K562 (cell line): ENCODE measurements around the gene IL2RG. TPM values are rescaled to one million over a fixed set of nuclear protein-coding genes. Genes with fewer than 3 reads are reported as not detected.

Experiments used
- ATAC-seq: fragments of 200-7000 bp; cut with Tn5 transposase; 3 replicates; pipeline ENCODE4 v1.9.1; 2020; ENCODE audit warnings: moderate library complexity
- Bru-seq: library from RNA; stranded (reverse); fragments of 400-500 nt; gene quantifications from one replicate; lab custom pipeline; 2021; lab: Mats Ljungman, UMichigan
- BruChase-seq, 2 experiments: library from RNA; stranded (reverse); fragments of 400-500 nt; gene quantifications; one replicate each; lab custom pipeline; 2021; lab: Mats Ljungman, UMichigan
- BruUV-seq: library from RNA; stranded (reverse); fragments of 400-500 nt; replicated peaks from 2 replicates; lab custom pipeline; 2021; lab: Mats Ljungman, UMichigan
- CTCF ChIA-PET: fragments of 300-600 bp; formaldehyde crosslinking; extraction: SDS; loops from one replicate; lab custom pipeline; 2021; ENCODE audit warnings: low intra/inter-chr PET ratio; lab: Yijun Ruan, JAX
- POLR2A ChIA-PET: fragments of 300-600, 350-650 bp; sonication (Branson Sonifier 250); formaldehyde crosslinking; extraction: SDS; loops from one replicate; lab custom pipeline; 2021; ENCODE audit warnings: antibody characterized with exemption, inconsistent platforms; lab: Yijun Ruan, JAX
- DNase-seq, 4 experiments: peaks; one replicate each; pipeline versions ENCODE4 v3.0.0 to v3.0.0-alpha.2; 2011 to 2018; ENCODE audit warnings: low spot score in 3 of 4, mixed read lengths in 3 of 4; ENCODE audit errors: extremely low read depth in 1 of 4
- FAIRE-seq: peaks from 2 replicates; lab custom pipeline; 2011; peaks lifted over from hg19 to GRCh38; lab: Jason Lieb, UNC
- H2AFZ ChIP-seq: 2 replicates; pipeline ENCODE4 v1.6.0; 2011; ENCODE audit warnings: low read depth, low read length, control low read depth, inconsistent platforms
- H3K27ac ChIP-seq: fragments of 200-600 bp; 3 replicates; pipeline ENCODE4 v1.8.0; 2011; ENCODE audit warnings: low read depth, mild to moderate bottlenecking, control low read depth, inconsistent platforms, low read length, moderate library complexity, mixed read lengths; ENCODE audit errors: extremely low read depth
- H3K27me3 ChIP-seq, 2 experiments: fragments of 300-600 bp in 1 of 2; 2 replicates in 1 of 2; 3 replicates in 1 of 2; pipeline versions ENCODE4 v1.6.0 to v1.8.0; 2011; ENCODE audit warnings: inconsistent platforms in 2 of 2, low read length in 2 of 2, mild to moderate bottlenecking in 1 of 2, mixed read lengths in 1 of 2, moderate library complexity in 1 of 2; ENCODE audit not compliant: control insufficient read depth in 2 of 2, insufficient read depth in 2 of 2
- H3K36me3 ChIP-seq: fragments of 300-600 bp; 3 replicates; pipeline ENCODE4 v1.8.0; 2011; ENCODE audit warnings: mild to moderate bottlenecking, low read length, inconsistent platforms; ENCODE audit not compliant: control insufficient read depth, insufficient read depth
- H3K4me1 ChIP-seq, 2 experiments: fragments of 200-600 bp in 1 of 2; replicated peaks in 1 of 2; 2 replicates in 1 of 2; 3 replicates in 1 of 2; pipeline versions ENCODE4 v1.5.1 to v1.8.0; 2011; ENCODE audit warnings: inconsistent platforms in 2 of 2, low read length in 2 of 2, mild to moderate bottlenecking in 1 of 2, mixed read lengths in 1 of 2, moderate library complexity in 1 of 2; ENCODE audit not compliant: control insufficient read depth in 2 of 2, insufficient read depth in 2 of 2
- H3K4me2 ChIP-seq: 2 replicates; pipeline ENCODE4 v1.6.1; 2011; ENCODE audit warnings: low read length, control low read depth, inconsistent platforms, mixed read lengths; ENCODE audit not compliant: insufficient read depth
- H3K4me3 ChIP-seq: fragments of 200-600 bp; sonication (generic), shearing (Covaris generic); 2 replicates; pipeline ENCODE4 v1.5.1; 2016; ENCODE audit warnings: control low read depth, inconsistent platforms
- H3K79me2 ChIP-seq: fragments of 200-600 bp; 3 replicates; pipeline ENCODE4 v1.8.0; 2011; ENCODE audit warnings: low read length, inconsistent platforms; ENCODE audit not compliant: control insufficient read depth, insufficient read depth
- H3K9ac ChIP-seq, 2 experiments: 2 replicates each; pipeline versions ENCODE4 v1.6.0 to v1.6.1; 2011; ENCODE audit warnings: low read depth in 2 of 2, low read length in 2 of 2, control low read depth in 1 of 2, inconsistent platforms in 1 of 2, mild to moderate bottlenecking in 1 of 2, mixed read lengths in 1 of 2; ENCODE audit not compliant: insufficient read depth in 1 of 2
- H3K9me1 ChIP-seq: one replicate; pipeline ENCODE4 v1.6.0; 2011; ENCODE audit warnings: inconsistent platforms, mild to moderate bottlenecking, low read length, moderate library complexity; ENCODE audit not compliant: control insufficient read depth, insufficient read depth
- H3K9me3 ChIP-seq: replicated peaks from 2 replicates; pipeline ENCODE4 v1.5.1; 2011; ENCODE audit warnings: low read depth, low read length, inconsistent platforms; ENCODE audit not compliant: control insufficient read depth, insufficient read depth
- H4K20me1 ChIP-seq: replicated peaks from 2 replicates; pipeline ENCODE4 v1.6.1; 2011; ENCODE audit warnings: low read length, inconsistent platforms, mixed read lengths; ENCODE audit not compliant: control insufficient read depth, insufficient read depth
- ASH1L ChIP-seq: fragments of 450-650 bp; IDR thresholded peaks from 2 replicates; pipeline ENCODE4 v1.6.1; 2018; ENCODE audit warnings: borderline replicate concordance, mild to moderate bottlenecking, low read depth; ENCODE audit not compliant: partially characterized antibody
- CCAR2 ChIP-seq: fragments of 200-400 bp; formaldehyde crosslinking; IDR thresholded peaks from 2 replicates; pipeline ENCODE4 v1.6.1; 2017; ENCODE audit warnings: mild to moderate bottlenecking, low read depth, low read length
- CHD4 ChIP-seq: fragments of 200-600 bp; sonication (generic); IDR thresholded peaks from 3 replicates; pipeline ENCODE4 v1.6.1; 2012; ENCODE audit warnings: low read depth, mild to moderate bottlenecking, mixed read lengths, low read length, inconsistent platforms; ENCODE audit not compliant: insufficient read depth, insufficient replicate concordance, poor library complexity, severe bottlenecking
- CREM ChIP-seq: IDR thresholded peaks from 2 replicates; pipeline ENCODE4 v1.6.1; 2014; ENCODE audit warnings: antibody characterized with exemption, low read depth
- KDM4B ChIP-seq, 2 experiments: fragments of 450-650 bp in 1 of 2; sonication (generic) in 1 of 2; IDR thresholded peaks; 2 replicates each; pipeline ENCODE4 v1.6.1; 2016 to 2017; ENCODE audit warnings: borderline replicate concordance in 2 of 2, antibody characterized with exemption in 1 of 2, low read depth in 1 of 2, mild to moderate bottlenecking in 1 of 2
- NFRKB ChIP-seq: fragments of 450-650 bp; IDR thresholded peaks from 2 replicates; pipeline ENCODE4 v1.6.1; 2016; ENCODE audit warnings: low read depth
- NR2C1 ChIP-seq, 2 experiments: fragments of 450-650 bp; IDR thresholded peaks; 2 replicates each; pipeline ENCODE4 v1.6.1; 2017; ENCODE audit warnings: mild to moderate bottlenecking in 2 of 2, antibody characterized with exemption in 1 of 2, inconsistent platforms in 1 of 2, missing compliant biosample characterization in 1 of 2, missing genetic modification characterization in 1 of 2
- SPI1 ChIP-seq: IDR thresholded peaks from 2 replicates; pipeline ENCODE4 v1.6.1; 2011; ENCODE audit warnings: low read depth, low read length, control low read depth, borderline replicate concordance
- TCF7L2 ChIP-seq: fragments of 150-350 bp; IDR thresholded peaks from 2 replicates; pipeline ENCODE4 v1.6.1; 2016; ENCODE audit warnings: low read depth, mild to moderate bottlenecking, low read length, moderate library complexity
- U2AF2 ChIP-seq: fragments of 200-400 bp; formaldehyde crosslinking; optimal IDR thresholded peaks from 2 replicates; pipeline ENCODE3; 2017; ENCODE audit warnings: low read depth, mild to moderate bottlenecking, low read length
- YY1 ChIP-seq, 3 experiments: IDR thresholded peaks; 2 replicates each; pipeline ENCODE4 v1.6.1; 2011; ENCODE audit warnings: low read length in 2 of 3, mild to moderate bottlenecking in 2 of 3, moderate library complexity in 2 of 3, borderline replicate concordance in 1 of 3, control low read depth in 1 of 3, low read depth in 1 of 3; ENCODE audit not compliant: insufficient read depth in 3 of 3, insufficient replicate concordance in 2 of 3, control insufficient read depth in 1 of 3, insufficient read length in 1 of 3; ENCODE audit errors: extremely low read depth in 1 of 3
- ZNF174 ChIP-seq: fragments of 250-450 bp; sonication (Bioruptor Pico); IDR thresholded peaks from 2 replicates; pipeline ENCODE4 v1.4.0; 2020; ENCODE audit warnings: mild to moderate bottlenecking
- ZNF561 ChIP-seq: fragments of 450-650 bp; formaldehyde crosslinking; conservative IDR thresholded peaks from 2 replicates; pipeline ENCODE4 v1.4.0; 2020; ENCODE audit warnings: mild to moderate bottlenecking, moderate library complexity
- ZNF717 ChIP-seq: fragments of 250-450 bp; sonication (Bioruptor Pico); IDR thresholded peaks from 2 replicates; pipeline ENCODE4 v1.5.0; 2021
- WGBS: fragments of 100-300 bp; shearing (Covaris generic); methylation state at CpG from one replicate; pipeline ENCODE4 v1.1.6; 2016; ENCODE audit warnings: low coverage, mixed read lengths; ENCODE audit not compliant: insufficient coverage; ENCODE audit errors: missing lambda C conversion rate; 5-methylcytosine and 5-hydroxymethylcytosine counted together
- in situ Hi-C: fragments of 300-500 bp; cut with MboI; formaldehyde crosslinking; loops from 4 replicates; pipeline ENCODE4 v1.15.0; 2018; ENCODE audit warnings: inconsistent platforms, mixed read lengths
- intact Hi-C: fragments of 100-400 bp; cut with micrococcal nuclease; formaldehyde crosslinking; loops from 2 replicates; pipeline ENCODE4 v1.14.2; 2022
- long read RNA-seq, 3 experiments: library from polyadenylated mRNA in 2 of 3; library from RNA in 1 of 3; unstranded in 2 of 3; stranded (forward) in 1 of 3; transcript quantifications; one replicate each; pipeline ENCODE4 v2.0.0, GENCODE V29; 2019 to 2022
- polyA minus RNA-seq, 3 experiments: library from RNA; depleted of rRNA, polyadenylated mRNA; stranded (reverse); fragments of >200 nt; gene quantifications; 2 replicates each; pipeline ENCODE4 v1.2.3, GENCODE V29; 2011
- polyA plus RNA-seq, 8 experiments: library from polyadenylated mRNA; depleted of rRNA in 4 of 8; stranded (reverse) in 5 of 8; unstranded in 3 of 8; fragments of >200 nt; fragmentation: Nextera tagmentation in 2 of 8; fragmentation: Illumina TruSeq in 1 of 8; extraction: Ambion mirVana in 2 of 8; extraction: Trizol in 1 of 8; gene quantifications; 2 replicates each; pipeline versions ENCODE4 v1.2.1 to v1.2.3, GENCODE V29; 2011 to 2014; ENCODE audit warnings: inconsistent platforms in 1 of 8, missing spikeins in 1 of 8
- total RNA-seq, 7 experiments: library from RNA; depleted of rRNA in 6 of 7; stranded (reverse); fragments of >200 nt in 6 of 7; fragmentation: Illumina TruSeq in 2 of 7; extraction: Trizol in 2 of 7; gene quantifications; 2 replicates each; pipeline versions ENCODE4 v1.2.1 to v1.2.3, GENCODE V29; 2011 to 2021; ENCODE audit warnings: low replicate concordance in 1 of 7
- TF ChIP-seq, protein P1 (sequence below): sonication (generic); formaldehyde crosslinking; IDR thresholded peaks from 2 replicates; pipeline ENCODE4 v1.9.0; 2022; ENCODE audit warnings: mild to moderate bottlenecking, missing genetic modification reagents

IL2RG gene
- 48.6 and 70.4 TPM in 2 replicates for total RNA-seq (2011; cell fraction: chromatin; rRNA removed; ENCODE audit: low replicate concordance)
- 91.1 and 92.7 TPM in 2 replicates for total RNA-seq (2011; cell fraction: nucleolus; rRNA removed)
- 80.5 and 94.1 TPM in 2 replicates for total RNA-seq (2011; cell fraction: nucleoplasm; rRNA removed)
- 5.5 and 7.5 TPM in 2 replicates for total RNA-seq (2014; rRNA removed)
- 9.7 and 11.4 TPM in 2 replicates for total RNA-seq (2014; rRNA removed; fragmentation: Illumina TruSeq; extraction: Trizol)
- 6.1 and 7.5 TPM in 2 replicates for total RNA-seq (2015; rRNA removed; fragmentation: Illumina TruSeq; extraction: Trizol)
- 18.0 and 19.7 TPM in 2 replicates for total RNA-seq (2021)
- 43.0 and 55.4 TPM in 2 replicates for polyA plus RNA-seq (2011; rRNA removed)
- polyA plus RNA-seq (2011; cell fraction: cytosol; rRNA removed) = 91.9 and 138 TPM in 2 replicates
- 29.1 and 32.6 TPM in 2 replicates for polyA plus RNA-seq (2011; cell fraction: nucleus; rRNA removed)
- 17.7 and 27.6 TPM in 2 replicates for polyA plus RNA-seq (2012)
- polyA plus RNA-seq (2014; fragmentation: Illumina TruSeq; extraction: Trizol) = 45.8 and 52.7 TPM in 2 replicates
- polyA plus RNA-seq (2014; fragmentation: Nextera tagmentation; extraction: Ambion mirVana) = 10 to 100 TPM; 17.4 to 27.4 TPM
- polyA plus RNA-seq (2014; rRNA removed) = 23.9 and 25.8 TPM in 2 replicates
- 26.0 and 31.9 TPM in 2 replicates for polyA minus RNA-seq (2011; rRNA and poly(A)+ RNA removed)
- polyA minus RNA-seq (2011; cell fraction: cytosol; rRNA and poly(A)+ RNA removed) = 13.8 and 14.3 TPM in 2 replicates
- polyA minus RNA-seq (2011; cell fraction: nucleus; rRNA and poly(A)+ RNA removed) = 5.9 and 9.1 TPM in 2 replicates
- percentile 54 among the genes with signal in this experiment for Bru-seq, nascent RNA
- percentile 63 among the genes with signal in this experiment for BruChase-seq, experiment 1, labeled RNA remaining after a 2-hour chase
- BruChase-seq, experiment 2, labeled RNA remaining after a 6-hour chase = percentile 51 among the genes with signal in this experiment
- long read RNA-seq, experiment 1, transcript IL2RG-203 (8 exons, 1,534 nt) = major isoform, 35 of 42 reads
- long read RNA-seq, experiment 1, partial matches to known transcripts = 4 of 42 reads
- long read RNA-seq, experiment 1, other reads (novel, unspliced or antisense) = 1 of 42 reads
- long read RNA-seq, experiment 2, transcript IL2RG-203 (8 exons, 1,534 nt) = major isoform, 16 of 17 reads
- long read RNA-seq, experiment 2, partial matches to known transcripts = 0 of 17 reads
- long read RNA-seq, experiment 2, other reads (novel, unspliced or antisense) = 0 of 17 reads
- long read RNA-seq, experiment 3, transcript IL2RG-203 (8 exons, 1,534 nt) = major isoform, 27 of 29 reads
- long read RNA-seq, experiment 3, partial matches to known transcripts = 2 of 29 reads
- long read RNA-seq, experiment 3, other reads (novel, unspliced or antisense) = 0 of 29 reads

GRCh38 chrX:71111141-71111843 lies at the start of gene IL2RG:
TSS of gene IL2RG (minus strand) at chrX:71111577. CDS start at chrX:71111539, 38 bp downstream.
- H3K9me1 ChIP-seq = no peaks in the 10 kb centered on the region
- FAIRE-seq (peak; percentile 66), DNase-seq (peak; percentile 45 to 67 (median 52)), ATAC-seq (peak; percentile 56)
- ChIA-PET CTCF (no interaction called here), POLR2A (interaction anchor here (0.7 kb wide), 2 partner anchors 9 to 10 kb away, joined by 3 read pairs; no protein-coding TSS in a partner anchor)
- BruUV-seq = TSS peak; percentile 66
- H3K9me3 ChIP-seq = no peaks in the 10 kb centered on the region
- H4K20me1 ChIP-seq = no peaks in the 10 kb centered on the region
- peak within 1 kb of the TSS; percentile 94 for H2AFZ ChIP-seq
- H3K27ac ChIP-seq = peak within 1 kb of the TSS; percentile 65
- in situ Hi-C loops = no loop called here
- peak within 1 kb of the TSS; percentile 88 for H3K4me2 ChIP-seq
- intact Hi-C loops = no loop called here
- 14% methylated on average over 6 of the region's 8 CpGs for WGBS
- H3K9ac ChIP-seq = peak within 1 kb of the TSS; percentile 63 to 72; a peak in 3 of 4 replicates
- H3K79me2 ChIP-seq = peaks cover 7% of the 10 kb centered on the region; the same call in 2 of the 3 replicates
- H3K4me3 ChIP-seq = peak within 1 kb of the TSS; percentile 34
- no peaks in the 10 kb centered on the region for H3K27me3 ChIP-seq
- H3K4me1 ChIP-seq = peaks cover 26 to 56% of the 10 kb centered on the region in 2 experiments
- H3K36me3 ChIP-seq = no peaks in the 10 kb centered on the region
- TF ChIP-seq TCF7L2 = no peak
- TF ChIP-seq CCAR2 = no peak
- TF ChIP-seq YY1 (IDR thresholded peaks at IDR 0.05; ENCODE audit: borderline replicate concordance in 1 of 3, control insufficient read depth in 1 of 3, extremely low read depth in 1 of 3, insufficient read depth in 3 of 3, insufficient read length in 1 of 3, insufficient replicate concordance in 2 of 3, low read depth in 1 of 3, low read length in 2 of 3) = peak in 2 of 3 experiments; percentile 22 to 62
- no peak for TF ChIP-seq U2AF2
- no peak for TF ChIP-seq KDM4B (IDR thresholded peaks at IDR 0.05; ENCODE audit: borderline replicate concordance in 2 of 2, low read depth in 1 of 2)
- TF ChIP-seq, protein P1, sequence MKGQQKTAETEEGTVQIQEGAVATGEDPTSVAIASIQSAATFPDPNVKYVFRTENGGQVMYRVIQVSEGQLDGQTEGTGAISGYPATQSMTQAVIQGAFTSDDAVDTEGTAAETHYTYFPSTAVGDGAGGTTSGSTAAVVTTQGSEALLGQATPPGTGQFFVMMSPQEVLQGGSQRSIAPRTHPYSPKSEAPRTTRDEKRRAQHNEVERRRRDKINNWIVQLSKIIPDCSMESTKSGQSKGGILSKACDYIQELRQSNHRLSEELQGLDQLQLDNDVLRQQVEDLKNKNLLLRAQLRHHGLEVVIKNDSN (CRISPR knock-in tag) = no peak
- no peak for TF ChIP-seq ZNF717 (CRISPR knock-in tag)
- TF ChIP-seq NFRKB = 0 out of 2 replicates have a peak, but pooled peaks have one; percentile 37
- TF ChIP-seq ZNF561 (CRISPR knock-in tag) = no peak
- no peak for TF ChIP-seq ZNF174 (CRISPR knock-in tag)
- TF ChIP-seq SPI1 = no peak
- no peak for TF ChIP-seq NR2C1 (IDR thresholded peaks at IDR 0.05)
- TF ChIP-seq NR2C1 (tag; IDR thresholded peaks at IDR 0.05) = no peak
- TF ChIP-seq CREM = 0 out of 2 replicates have a peak, but pooled peaks have one; percentile 26
- TF ChIP-seq ASH1L = no peak
- no peak for TF ChIP-seq CHD4
